GDM1 (cell line): ENCODE data around the gene MLH1.
"Not testable (repeated sequence)": the region's sequence is repeated elsewhere in the genome, so short reads cannot be mapped to it uniquely, and the experiment has no call there.

Experiments used
- DNase-seq: peaks from one replicate; lab custom pipeline; 2025; lab: John Stamatoyannopoulos, UW

Gene MLH1

GRCh38 chr3:36993326-36994283, at the start of gene MLH1:
MLH1 (plus strand) TSS chr3:36993518; CDS start chr3:36993548, 30 bp downstream.
- no peak for DNase-seq

GRCh38 chr3:36943601-36944000, 49.7 kb upstream of the MLH1 start:
- no peak for DNase-seq

- DNase-seq: peak; percentile 39
Observed at GRCh38 chr3:36944012-36944640, 49.2 kb upstream of the MLH1 start.

- DNase-seq: peak; percentile 53
Observed at GRCh38 chr3:36944641-36945270, 48.6 kb upstream of the MLH1 start, which contains the start of gene TRANK1. TRANK1 (minus strand) TSS chr3:36945054; CDS start chr3:36944809, 245 bp downstream.

DNA sequence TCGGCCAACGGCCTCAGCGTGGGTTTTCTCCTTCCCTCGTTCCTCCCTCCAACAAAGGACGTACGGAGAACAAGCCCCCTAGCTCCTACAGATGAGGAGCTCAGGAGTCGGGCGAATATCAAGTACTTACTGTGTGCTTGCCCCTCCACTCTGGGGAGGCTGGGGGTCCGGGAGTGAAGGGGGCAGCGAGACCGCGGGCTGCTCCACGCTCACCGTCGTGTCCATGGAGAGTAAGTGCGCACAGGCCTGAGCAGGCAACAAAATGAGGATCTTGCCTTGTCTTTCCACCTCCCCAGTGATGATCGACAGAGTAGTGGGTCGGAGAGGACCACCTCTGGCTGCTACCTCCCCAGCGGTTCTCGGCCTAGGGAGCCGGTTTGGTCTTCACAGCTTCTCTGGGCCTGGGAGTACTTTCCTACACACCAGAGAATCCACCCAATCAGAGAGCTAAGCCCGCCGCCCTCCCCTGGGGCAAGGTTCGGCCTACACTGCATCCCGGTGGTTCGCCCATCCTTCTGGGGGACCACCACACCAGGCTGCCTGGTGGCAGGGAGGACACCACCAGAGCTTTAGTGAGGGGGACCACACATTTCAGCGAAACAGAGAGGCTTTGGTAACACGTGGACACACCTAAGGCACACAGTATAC, 47.9 kb upstream of the MLH1 start:
- no peak for DNase-seq

GRCh38 chr3:36947814-36948213, 45.5 kb upstream of the MLH1 start:
- not testable (repeated sequence) for DNase-seq

- no peak for DNase-seq
Observed at GRCh38 chr3:36954452-36955134, 38.7 kb upstream of the MLH1 start.

GRCh38 chr3:36956155-36956554, 37.2 kb upstream of the MLH1 start:
- no peak for DNase-seq

GRCh38 chr3:36957063-36957462, 36.3 kb upstream of the MLH1 start:
- no peak for DNase-seq

DNA sequence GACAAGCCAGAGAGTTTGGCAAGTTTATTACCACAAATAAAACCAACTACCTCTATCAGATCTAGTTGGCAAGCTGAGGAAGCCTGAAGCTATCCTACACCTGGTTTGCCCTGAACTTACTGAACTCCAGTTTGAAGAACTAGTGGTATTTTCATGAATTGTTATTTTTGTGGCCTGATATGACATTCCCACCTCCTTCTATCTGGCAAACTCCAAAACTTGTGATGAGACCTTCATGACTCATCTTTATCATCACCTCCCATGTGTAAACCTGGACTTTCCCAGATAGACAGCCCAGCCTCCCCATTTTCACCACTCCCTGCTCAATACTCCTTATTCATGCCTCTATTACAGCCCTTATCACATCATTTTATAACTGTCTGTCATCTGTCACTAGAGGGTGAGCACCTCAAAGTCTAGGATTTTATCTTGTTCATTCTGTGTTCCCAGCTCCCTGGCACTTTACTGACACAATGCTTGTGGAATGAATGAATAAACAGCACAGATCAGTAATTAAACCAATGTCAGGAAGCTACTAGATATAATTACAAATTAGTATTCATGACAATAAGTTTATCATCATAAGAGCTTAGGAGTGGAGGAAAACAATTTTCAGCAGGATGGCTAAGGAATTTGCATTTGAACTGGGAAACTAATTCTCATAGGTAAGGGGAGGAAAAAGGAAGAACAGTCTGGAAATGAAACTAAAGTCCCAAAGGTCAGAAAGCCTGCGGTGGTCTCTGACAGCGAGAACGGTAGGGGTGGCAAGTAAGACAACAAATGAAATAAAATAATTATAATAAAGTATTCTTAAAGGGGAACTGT, 35.2 kb upstream of the MLH1 start:
- no peak for DNase-seq

DNA sequence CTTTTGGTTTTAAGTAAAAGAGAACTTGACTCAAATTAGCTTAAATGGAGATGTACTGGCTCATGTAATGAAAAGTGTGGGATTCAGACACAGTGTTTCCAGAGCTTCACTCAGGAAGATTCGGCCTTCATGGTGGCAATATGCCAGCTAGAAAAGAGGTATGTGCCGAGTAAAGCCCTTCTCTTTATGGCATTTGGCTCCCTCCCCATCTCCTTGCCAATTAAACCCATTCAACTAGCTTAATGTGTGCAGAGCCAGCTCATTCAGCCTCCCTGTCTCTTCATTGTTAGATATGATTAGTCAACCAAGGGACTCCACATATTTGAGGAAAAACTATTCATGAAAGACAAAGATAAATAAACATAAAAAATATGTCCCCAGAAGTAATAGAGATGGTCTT, 33.5 kb upstream of the MLH1 start:
- DNase-seq: no peak

DNA sequence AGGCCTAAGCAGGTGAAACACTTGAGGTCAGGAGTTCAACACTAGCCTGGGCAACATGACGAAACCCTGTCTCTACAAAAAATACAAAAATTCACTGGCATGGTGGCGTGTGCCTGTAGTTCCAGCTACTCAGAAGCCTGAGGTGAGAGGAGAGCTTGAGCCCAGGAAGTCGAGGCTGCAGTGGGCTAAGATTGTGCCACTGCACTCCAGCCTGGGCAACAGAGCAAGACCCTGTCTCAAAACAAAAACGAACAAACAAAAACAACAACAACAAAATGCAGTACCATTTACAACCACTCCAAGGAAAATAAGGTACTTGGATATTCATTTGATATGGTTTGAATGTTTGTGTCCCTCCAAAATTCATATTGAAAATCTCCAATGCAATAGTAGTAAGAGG, 32.8 kb upstream of the MLH1 start:
- DNase-seq: no peak

DNA sequence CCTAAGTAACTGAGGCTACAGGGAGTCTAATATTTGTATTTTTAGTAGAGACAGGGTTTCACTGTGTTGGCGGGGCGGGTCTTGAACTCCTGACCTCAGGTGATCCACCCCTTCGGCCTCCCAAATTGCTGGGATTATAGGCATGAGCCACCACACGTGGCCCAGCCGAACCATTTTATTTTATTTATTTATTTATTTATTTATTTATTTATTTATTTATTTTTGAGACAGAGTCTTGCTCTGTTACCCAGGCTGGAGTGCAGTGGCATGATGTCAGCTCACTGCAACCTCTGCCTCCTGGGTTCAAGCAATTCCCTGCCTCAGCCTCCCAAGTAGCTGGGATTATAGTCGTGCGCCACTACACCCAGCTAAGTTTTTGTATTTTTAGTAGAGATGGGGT, 30.3 kb upstream of the MLH1 start:
- not testable (repeated sequence) for DNase-seq

DNA sequence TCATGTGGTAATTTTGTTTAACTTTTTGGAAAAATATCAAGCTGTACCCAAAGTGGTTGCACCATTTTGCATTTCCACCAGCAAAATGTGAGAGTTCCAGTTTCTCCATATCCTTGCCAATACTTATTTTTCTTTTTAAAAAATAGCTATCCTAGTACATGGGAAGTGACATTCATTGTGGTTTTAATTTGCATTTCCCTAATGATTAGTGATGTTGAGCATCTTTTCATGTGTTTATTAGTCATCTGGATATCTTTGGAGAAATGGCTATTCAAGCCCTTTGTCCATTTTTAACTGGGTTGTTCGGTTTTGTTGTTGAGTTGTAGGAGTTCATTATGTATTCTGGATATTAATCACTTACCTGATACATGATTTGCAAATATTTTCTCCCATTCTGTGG, 29.0 kb upstream of the MLH1 start:
- DNase-seq: no peak

GRCh38 chr3:36964817-36965216, 28.5 kb upstream of the MLH1 start:
- DNase-seq: no peak

GRCh38 chr3:36965440-36965839, 27.9 kb upstream of the MLH1 start:
- no peak for DNase-seq

- DNase-seq: no peak
Observed at GRCh38 chr3:36969085-36969484, 24.2 kb upstream of the MLH1 start.

- DNase-seq: peak; percentile 72
Observed at GRCh38 chr3:36969540-36970432, 23.5 kb upstream of the MLH1 start.

DNA sequence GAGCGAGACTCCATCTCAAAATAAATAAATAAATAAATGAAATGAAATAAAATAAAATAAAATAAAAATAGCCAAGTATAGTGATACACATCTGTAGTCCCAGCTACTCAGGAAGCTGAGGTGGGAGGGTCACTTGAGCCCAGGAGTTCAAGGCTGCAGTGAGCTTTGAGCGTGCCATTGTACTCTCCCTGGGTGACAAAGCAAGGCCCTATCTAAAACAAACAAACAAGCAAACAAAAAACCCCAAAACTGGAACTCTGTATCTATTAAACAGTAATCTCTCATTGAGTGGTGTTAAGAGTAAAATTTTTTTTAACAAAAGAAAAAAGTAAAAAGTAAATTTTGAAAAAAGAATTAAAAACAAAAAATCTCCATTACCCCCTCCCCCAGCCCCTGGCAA, 21.2 kb upstream of the MLH1 start:
- DNase-seq: no peak

- no peak for DNase-seq
Observed at GRCh38 chr3:36973139-36973538, 20.2 kb upstream of the MLH1 start.
